Suprapubic skin (tissue), 4 donors: ENCODE measurements around the gene ABHD1. TPM values are rescaled to one million over a fixed set of nuclear protein-coding genes. Genes with fewer than 3 reads are reported as not detected.

Experiments
- DNase-seq, 2 donors: peaks; one replicate each; pipeline ENCODE4 v3.0.0-alpha.2; 2019; ENCODE audit warnings: low spot score in 2 of 2
- H3K27ac ChIP-seq: fragments of 200-600 bp; sonication (generic); one replicate; pipeline ENCODE4 v1.5.1; 2019
- H3K27me3 ChIP-seq: fragments of 200-600 bp; sonication (generic); one replicate; pipeline ENCODE4 v1.5.1; 2019
- H3K36me3 ChIP-seq: fragments of 200-600 bp; sonication (generic); one replicate; pipeline ENCODE4 v1.5.1; 2019
- H3K4me1 ChIP-seq: fragments of 200-600 bp; sonication (generic); one replicate; pipeline ENCODE4 v1.5.1; 2019
- H3K4me3 ChIP-seq: fragments of 200-600 bp; sonication (generic); one replicate; pipeline ENCODE4 v1.5.1; 2019; ENCODE audit warnings: mild to moderate bottlenecking
- H3K9me3 ChIP-seq: fragments of 200-600 bp; sonication (generic); one replicate; pipeline ENCODE4 v1.5.1; 2019
- EP300 ChIP-seq: sonication (generic); formaldehyde crosslinking; IDR thresholded peaks from one replicate; pipeline ENCODE4 v1.6.1; 2017; ENCODE audit warnings: antibody characterized with exemption
- POLR2A ChIP-seq, 2 donors: fragments of 450-650 bp; IDR thresholded peaks; one replicate each; pipeline ENCODE4 v1.6.1; 2017; ENCODE audit warnings: antibody characterized with exemption in 2 of 2, mild to moderate bottlenecking in 2 of 2, moderate library complexity in 2 of 2
- POLR2AphosphoS5 ChIP-seq, 3 donors: sonication (generic); formaldehyde crosslinking; IDR thresholded peaks; one replicate each; pipeline ENCODE4 v1.6.1; 2017; ENCODE audit warnings: antibody characterized with exemption in 3 of 3
- WGBS: methylation state at CpG from one replicate; pipeline ENCODE4 v1.1.5; 2018; 5-methylcytosine and 5-hydroxymethylcytosine counted together
- total RNA-seq, 4 donors: library from RNA; depleted of rRNA; stranded (reverse); fragments of >200 nt; gene quantifications; one replicate each; pipeline ENCODE4 v1.1.0, GENCODE V29; 2016
- TF ChIP-seq, protein P1 (sequence below), 2 donors: fragments of 200-600 bp in 1 of 2; fragments of 450-650 bp in 1 of 2; sonication (generic) in 1 of 2; IDR thresholded peaks; one replicate each; pipeline ENCODE4 v1.5.1; 2016 to 2019; ENCODE audit warnings: antibody characterized with exemption in 2 of 2, mild to moderate bottlenecking in 1 of 2, moderate library complexity in 1 of 2

ABHD1 gene
- total RNA-seq, 4 donors from 2014 or later: not detected

GRCh38 chr2:27130396-27130795 is 6.8 kb downstream of the ABHD1 start:
- Histone ChIP-seq H3K27ac (no peak overlapping the region), H3K27me3 (no peaks in the 10 kb centered on the region), H3K36me3 (peaks cover 33% of the 10 kb centered on the region), H3K4me1 (peaks cover 22% of the 10 kb centered on the region), H3K4me3 (no peak overlapping the region), H3K9me3 (no peaks in the 10 kb centered on the region)
- 93% methylated on average over 8 of the region's 10 CpGs for WGBS
- DNase-seq: peak in 1 of 2 donors; percentile 51
- no peak for TF ChIP-seq POLR2A (IDR thresholded peaks at IDR 0.05)
- TF ChIP-seq POLR2AphosphoS5 (IDR thresholded peaks at IDR 0.05): no peak
- TF ChIP-seq, protein P1, sequence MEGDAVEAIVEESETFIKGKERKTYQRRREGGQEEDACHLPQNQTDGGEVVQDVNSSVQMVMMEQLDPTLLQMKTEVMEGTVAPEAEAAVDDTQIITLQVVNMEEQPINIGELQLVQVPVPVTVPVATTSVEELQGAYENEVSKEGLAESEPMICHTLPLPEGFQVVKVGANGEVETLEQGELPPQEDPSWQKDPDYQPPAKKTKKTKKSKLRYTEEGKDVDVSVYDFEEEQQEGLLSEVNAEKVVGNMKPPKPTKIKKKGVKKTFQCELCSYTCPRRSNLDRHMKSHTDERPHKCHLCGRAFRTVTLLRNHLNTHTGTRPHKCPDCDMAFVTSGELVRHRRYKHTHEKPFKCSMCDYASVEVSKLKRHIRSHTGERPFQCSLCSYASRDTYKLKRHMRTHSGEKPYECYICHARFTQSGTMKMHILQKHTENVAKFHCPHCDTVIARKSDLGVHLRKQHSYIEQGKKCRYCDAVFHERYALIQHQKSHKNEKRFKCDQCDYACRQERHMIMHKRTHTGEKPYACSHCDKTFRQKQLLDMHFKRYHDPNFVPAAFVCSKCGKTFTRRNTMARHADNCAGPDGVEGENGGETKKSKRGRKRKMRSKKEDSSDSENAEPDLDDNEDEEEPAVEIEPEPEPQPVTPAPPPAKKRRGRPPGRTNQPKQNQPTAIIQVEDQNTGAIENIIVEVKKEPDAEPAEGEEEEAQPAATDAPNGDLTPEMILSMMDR (IDR thresholded peaks at IDR 0.05): no peak
- no peak for TF ChIP-seq EP300

- no peak for DNase-seq
- WGBS: 89% methylated on average over 2 of the region's 11 CpGs
- Histone ChIP-seq H3K9me3 (no peaks in the 10 kb centered on the region), H3K4me3 (no peak overlapping the region), H3K4me1 (peaks cover 22% of the 10 kb centered on the region), H3K27ac (no peak overlapping the region), H3K27me3 (no peaks in the 10 kb centered on the region), H3K36me3 (peaks cover 33% of the 10 kb centered on the region)
- TF ChIP-seq POLR2A (IDR thresholded peaks at IDR 0.05) (no peak), POLR2AphosphoS5 (IDR thresholded peaks at IDR 0.05) (no peak), EP300 (no peak)
- TF ChIP-seq, protein P1 (IDR thresholded peaks at IDR 0.05): no peak
Measured at GRCh38 chr2:27131429-27131828, 7.8 kb downstream of the ABHD1 start.

DNA sequence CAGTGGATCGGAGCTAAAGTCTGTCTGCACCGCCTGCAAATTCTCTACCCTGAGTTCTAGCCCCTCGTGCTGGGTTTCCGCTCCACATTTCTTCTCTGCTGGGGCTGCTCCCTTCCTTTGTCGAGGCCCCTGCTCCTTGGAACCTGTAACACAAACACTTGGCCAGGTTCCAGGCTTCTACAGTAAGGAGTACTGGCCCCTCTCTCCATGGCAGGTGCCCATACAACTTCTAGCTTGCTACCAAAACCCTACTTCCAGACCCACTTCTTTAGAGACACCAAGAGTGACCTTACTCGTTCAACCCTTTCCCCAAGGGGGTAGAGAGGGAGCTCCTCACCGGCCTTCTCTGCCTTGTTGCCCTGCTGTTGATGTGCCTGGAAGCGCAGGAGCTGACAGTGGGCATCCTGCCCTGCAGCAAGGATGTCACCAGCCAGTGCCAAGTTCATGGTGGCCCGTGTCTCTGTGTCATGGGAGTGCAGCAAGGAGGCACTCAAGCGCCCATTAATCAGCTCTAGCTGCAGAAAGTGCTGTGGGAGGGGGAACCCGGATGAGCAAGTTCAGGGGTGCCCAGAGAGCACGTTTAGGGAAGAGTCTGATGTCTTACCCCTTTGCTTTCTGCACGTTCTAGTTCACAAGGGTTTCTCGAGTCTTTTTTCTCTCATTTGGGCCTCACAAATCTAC is 9.7 kb downstream of the ABHD1 start:
- Histone ChIP-seq H3K27me3 (no peaks in the 10 kb centered on the region), H3K27ac (no peak overlapping the region), H3K9me3 (no peaks in the 10 kb centered on the region), H3K36me3 (peaks cover 33% of the 10 kb centered on the region), H3K4me1 (peaks cover 22% of the 10 kb centered on the region), H3K4me3 (peak overlapping the region; percentile 88)
- WGBS: 34% methylated on average over 13 of the region's 14 CpGs
- no peak for TF ChIP-seq POLR2AphosphoS5 (IDR thresholded peaks at IDR 0.05)
- no peak for TF ChIP-seq POLR2A (IDR thresholded peaks at IDR 0.05)
- no peak for TF ChIP-seq EP300
- TF ChIP-seq, protein P1 (IDR thresholded peaks at IDR 0.05): no peak
- DNase-seq: no peak

- H3K4me3 ChIP-seq: peak within 1 kb of the TSS; percentile 88
- WGBS: under 1% methylated on average over 24 of the region's 86 CpGs
- peak in 1 of 2 donors; percentile 55 for TF ChIP-seq POLR2A (IDR thresholded peaks at IDR 0.05)
- no peak for TF ChIP-seq EP300
- TF ChIP-seq, protein P1 (IDR thresholded peaks at IDR 0.05): no peak
- TF ChIP-seq POLR2AphosphoS5 (IDR thresholded peaks at IDR 0.05): peak; percentile 10 to 47 (median 10)
- H3K9me3 ChIP-seq: no peaks in the 10 kb centered on the region
- peak; percentile 97 to 98 for DNase-seq
- H3K27ac ChIP-seq: peak within 1 kb of the TSS; percentile 90
- H3K4me1 ChIP-seq: peaks cover 22% of the 10 kb centered on the region
- H3K27me3 ChIP-seq: no peaks in the 10 kb centered on the region
- peaks cover 33% of the 10 kb centered on the region for H3K36me3 ChIP-seq
Measured at GRCh38 chr2:27133905-27134780, 10.5 kb downstream of the ABHD1 start, which contains the start of gene PREB. PREB (minus strand) TSS chr2:27134636; CDS start chr2:27134421, 215 bp downstream.
